Measurements from ENCODE around the gene OR10D3. TPM values are rescaled to one million over a fixed set of nuclear protein-coding genes. Genes with fewer than 3 reads are reported as not detected.

OR10D3 gene
- total and polyA plus RNA-seq, 10 of the 15 experiments (the other 5 are each of a cell fraction or from before 2014, with no cell fraction given) = not detected

DNA sequence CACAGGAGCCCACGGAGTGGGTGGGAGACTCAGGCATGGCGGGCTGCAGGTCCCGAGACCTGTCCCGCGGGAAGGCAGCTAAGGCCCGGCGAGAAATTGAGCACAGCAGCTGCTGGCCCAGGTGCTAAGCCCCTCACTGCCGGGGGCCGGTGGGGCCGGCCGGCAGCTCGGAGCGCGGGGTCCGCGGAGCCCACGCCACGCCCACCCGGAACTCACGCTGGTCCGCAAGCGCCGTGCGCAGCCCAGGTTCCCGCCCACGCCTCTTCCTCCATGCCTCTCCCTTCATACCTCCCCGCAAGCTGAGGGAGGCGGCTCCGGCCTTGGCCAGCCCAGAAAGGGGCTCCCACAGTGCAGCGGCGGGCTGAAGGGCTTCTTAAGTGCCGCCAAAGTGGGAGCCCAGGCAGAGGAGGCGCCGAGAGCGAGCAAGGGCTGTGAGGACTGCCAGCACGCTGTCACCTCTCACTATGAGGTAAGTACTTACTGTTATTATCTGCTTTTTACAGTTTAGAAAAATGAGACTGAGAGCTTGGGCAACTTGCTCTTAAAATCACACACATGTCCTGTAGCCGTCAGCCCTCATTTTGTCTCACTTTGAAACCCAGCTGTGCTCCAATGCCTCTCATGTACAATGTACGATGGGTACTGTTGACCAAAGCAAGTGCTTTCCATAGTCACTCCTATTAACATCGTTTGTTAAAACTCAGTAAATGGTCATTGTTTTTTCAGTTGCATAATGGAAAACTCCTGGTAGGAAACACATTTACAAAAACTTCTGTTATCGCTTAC is 12.2 kb upstream of the OR10D3 start:
- BruUV-seq (replicated peaks) = no TSS peak
- TF ChIP-seq MEF2A (IDR thresholded peaks at IDR 0.05; ENCODE audit: insufficient read depth, low read depth, low read length) (no peak), NRF1 (conservative IDR thresholded peaks at IDR 0.05; ENCODE audit: low read depth, low read length) (no peak), TCF3 (IDR thresholded peaks at IDR 0.05; ENCODE audit: borderline replicate concordance, insufficient read depth, low read depth, low read length) (no peak), ZNF217 (IDR thresholded peaks at IDR 0.05) (no peak), HDAC6 (IDR thresholded peaks at IDR 0.05; ENCODE audit: unreplicated experiment) (no peak), RAD51 (IDR thresholded peaks at IDR 0.05) (no peak), RAD21 (IDR thresholded peaks at IDR 0.05; ENCODE audit: insufficient read depth, low read depth, low read length) (no peak), BMI1 (IDR thresholded peaks at IDR 0.05; ENCODE audit: borderline replicate concordance) (no peak), MTA2 (IDR thresholded peaks at IDR 0.05; ENCODE audit: low read depth) (no peak), CBX3 (IDR thresholded peaks at IDR 0.05; ENCODE audit: borderline replicate concordance, low read depth) (no peak), ZNF384 (IDR thresholded peaks at IDR 0.05; ENCODE audit: borderline replicate concordance, low read depth, low read length) (no peak), KLF5 (IDR thresholded peaks at IDR 0.05; ENCODE audit: partially characterized antibody) (no peak)
- TF ChIP-seq, protein P1, sequence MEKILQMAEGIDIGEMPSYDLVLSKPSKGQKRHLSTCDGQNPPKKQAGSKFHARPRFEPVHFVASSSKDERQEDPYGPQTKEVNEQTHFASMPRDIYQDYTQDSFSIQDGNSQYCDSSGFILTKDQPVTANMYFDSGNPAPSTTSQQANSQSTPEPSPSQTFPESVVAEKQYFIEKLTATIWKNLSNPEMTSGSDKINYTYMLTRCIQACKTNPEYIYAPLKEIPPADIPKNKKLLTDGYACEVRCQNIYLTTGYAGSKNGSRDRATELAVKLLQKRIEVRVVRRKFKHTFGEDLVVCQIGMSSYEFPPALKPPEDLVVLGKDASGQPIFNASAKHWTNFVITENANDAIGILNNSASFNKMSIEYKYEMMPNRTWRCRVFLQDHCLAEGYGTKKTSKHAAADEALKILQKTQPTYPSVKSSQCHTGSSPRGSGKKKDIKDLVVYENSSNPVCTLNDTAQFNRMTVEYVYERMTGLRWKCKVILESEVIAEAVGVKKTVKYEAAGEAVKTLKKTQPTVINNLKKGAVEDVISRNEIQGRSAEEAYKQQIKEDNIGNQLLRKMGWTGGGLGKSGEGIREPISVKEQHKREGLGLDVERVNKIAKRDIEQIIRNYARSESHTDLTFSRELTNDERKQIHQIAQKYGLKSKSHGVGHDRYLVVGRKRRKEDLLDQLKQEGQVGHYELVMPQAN (conservative IDR thresholded peaks at IDR 0.05) = no peak
- TF ChIP-seq, protein P2, sequence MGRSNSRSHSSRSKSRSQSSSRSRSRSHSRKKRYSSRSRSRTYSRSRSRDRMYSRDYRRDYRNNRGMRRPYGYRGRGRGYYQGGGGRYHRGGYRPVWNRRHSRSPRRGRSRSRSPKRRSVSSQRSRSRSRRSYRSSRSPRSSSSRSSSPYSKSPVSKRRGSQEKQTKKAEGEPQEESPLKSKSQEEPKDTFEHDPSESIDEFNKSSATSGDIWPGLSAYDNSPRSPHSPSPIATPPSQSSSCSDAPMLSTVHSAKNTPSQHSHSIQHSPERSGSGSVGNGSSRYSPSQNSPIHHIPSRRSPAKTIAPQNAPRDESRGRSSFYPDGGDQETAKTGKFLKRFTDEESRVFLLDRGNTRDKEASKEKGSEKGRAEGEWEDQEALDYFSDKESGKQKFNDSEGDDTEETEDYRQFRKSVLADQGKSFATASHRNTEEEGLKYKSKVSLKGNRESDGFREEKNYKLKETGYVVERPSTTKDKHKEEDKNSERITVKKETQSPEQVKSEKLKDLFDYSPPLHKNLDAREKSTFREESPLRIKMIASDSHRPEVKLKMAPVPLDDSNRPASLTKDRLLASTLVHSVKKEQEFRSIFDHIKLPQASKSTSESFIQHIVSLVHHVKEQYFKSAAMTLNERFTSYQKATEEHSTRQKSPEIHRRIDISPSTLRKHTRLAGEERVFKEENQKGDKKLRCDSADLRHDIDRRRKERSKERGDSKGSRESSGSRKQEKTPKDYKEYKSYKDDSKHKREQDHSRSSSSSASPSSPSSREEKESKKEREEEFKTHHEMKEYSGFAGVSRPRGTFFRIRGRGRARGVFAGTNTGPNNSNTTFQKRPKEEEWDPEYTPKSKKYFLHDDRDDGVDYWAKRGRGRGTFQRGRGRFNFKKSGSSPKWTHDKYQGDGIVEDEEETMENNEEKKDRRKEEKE (IDR thresholded peaks at IDR 0.05) = no peak
- TF ChIP-seq, protein P3, sequence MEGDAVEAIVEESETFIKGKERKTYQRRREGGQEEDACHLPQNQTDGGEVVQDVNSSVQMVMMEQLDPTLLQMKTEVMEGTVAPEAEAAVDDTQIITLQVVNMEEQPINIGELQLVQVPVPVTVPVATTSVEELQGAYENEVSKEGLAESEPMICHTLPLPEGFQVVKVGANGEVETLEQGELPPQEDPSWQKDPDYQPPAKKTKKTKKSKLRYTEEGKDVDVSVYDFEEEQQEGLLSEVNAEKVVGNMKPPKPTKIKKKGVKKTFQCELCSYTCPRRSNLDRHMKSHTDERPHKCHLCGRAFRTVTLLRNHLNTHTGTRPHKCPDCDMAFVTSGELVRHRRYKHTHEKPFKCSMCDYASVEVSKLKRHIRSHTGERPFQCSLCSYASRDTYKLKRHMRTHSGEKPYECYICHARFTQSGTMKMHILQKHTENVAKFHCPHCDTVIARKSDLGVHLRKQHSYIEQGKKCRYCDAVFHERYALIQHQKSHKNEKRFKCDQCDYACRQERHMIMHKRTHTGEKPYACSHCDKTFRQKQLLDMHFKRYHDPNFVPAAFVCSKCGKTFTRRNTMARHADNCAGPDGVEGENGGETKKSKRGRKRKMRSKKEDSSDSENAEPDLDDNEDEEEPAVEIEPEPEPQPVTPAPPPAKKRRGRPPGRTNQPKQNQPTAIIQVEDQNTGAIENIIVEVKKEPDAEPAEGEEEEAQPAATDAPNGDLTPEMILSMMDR (IDR thresholded peaks at IDR 0.05 in 2 of 3, conservative IDR thresholded peaks at IDR 0.05 in 1 of 3; ENCODE audit: control insufficient read depth in 2 of 3, extremely low read depth in 1 of 3, insufficient read depth in 1 of 3, low read depth in 3 of 3, low read length in 3 of 3) = no peak
- TF ChIP-seq, protein P4, sequence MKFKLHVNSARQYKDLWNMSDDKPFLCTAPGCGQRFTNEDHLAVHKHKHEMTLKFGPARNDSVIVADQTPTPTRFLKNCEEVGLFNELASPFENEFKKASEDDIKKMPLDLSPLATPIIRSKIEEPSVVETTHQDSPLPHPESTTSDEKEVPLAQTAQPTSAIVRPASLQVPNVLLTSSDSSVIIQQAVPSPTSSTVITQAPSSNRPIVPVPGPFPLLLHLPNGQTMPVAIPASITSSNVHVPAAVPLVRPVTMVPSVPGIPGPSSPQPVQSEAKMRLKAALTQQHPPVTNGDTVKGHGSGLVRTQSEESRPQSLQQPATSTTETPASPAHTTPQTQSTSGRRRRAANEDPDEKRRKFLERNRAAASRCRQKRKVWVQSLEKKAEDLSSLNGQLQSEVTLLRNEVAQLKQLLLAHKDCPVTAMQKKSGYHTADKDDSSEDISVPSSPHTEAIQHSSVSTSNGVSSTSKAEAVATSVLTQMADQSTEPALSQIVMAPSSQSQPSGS (IDR thresholded peaks at IDR 0.05; ENCODE audit: low read length) = no peak

More for the DNA sequence above, 12.2 kb upstream of the OR10D3 start:
- ChIA-PET CTCF (interaction anchor here (1.0 to 1.2 kb wide), 3 partner anchors 9 to 100 kb away, joined by 3 to 6 read pairs (median 3); no protein-coding TSS in a partner anchor), POLR2A (no interaction called here), RAD21 (ENCODE audit: unreplicated experiment) (no interaction called here), SMC1A (ENCODE audit: uncharacterized antibody, unreplicated experiment) (no interaction called here)
- Histone ChIP-seq H3K27me3 (replicated peaks in 1 of 2; ENCODE audit: control insufficient read depth in 2 of 2, insufficient read depth in 2 of 2, low read length in 1 of 2) (no peaks in the 10 kb centered on the region), H3K9me3 (replicated peaks; ENCODE audit: control insufficient read depth, insufficient read depth, low read length) (no peaks in the 10 kb centered on the region), H3K36me3 (ENCODE audit: control insufficient read depth in 2 of 2, insufficient read depth in 2 of 2, low read length in 1 of 2) (no peaks in the 10 kb centered on the region), H4K20me1 (ENCODE audit: control insufficient read depth, insufficient read depth) (no peaks in the 10 kb centered on the region), H3K4me1 (ENCODE audit: control insufficient read depth, insufficient read depth, low read length) (no peaks in the 10 kb centered on the region), H3K9ac (ENCODE audit: control insufficient read depth, insufficient read depth, low read length) (no peak overlapping the region), H3K79me2 (ENCODE audit: control insufficient read depth, insufficient read depth, low read length) (no peaks in the 10 kb centered on the region), H3K4me3 (no peak overlapping the region), H2AFZ (ENCODE audit: control insufficient read depth, low read depth, low read length) (no peak overlapping the region), H3K4me2 (ENCODE audit: control insufficient read depth, insufficient read depth) (no peak overlapping the region), H3K27ac (ENCODE audit: control insufficient read depth, insufficient read depth) (no peak overlapping the region)
- no peak for FAIRE-seq
- DNase-seq (ENCODE audit: low read depth, low spot score) = no peak
- WGBS (ENCODE audit: insufficient coverage, insufficient replicate concordance, low lambda C conversion rate, missing lambda C conversion rate) = 83% methylated on average over 31 of the region's 40 CpGs
- intact Hi-C loops (cut with micrococcal nuclease; ENCODE audit: unreplicated experiment) = no loop called here
- ATAC-seq = no peak
- in situ Hi-C loops (cut with MboI) = no loop called here

Data from GM12878 (cell line).